A673 (cell line): ENCODE data around the gene UBE2D2. TPM values are rescaled to one million over a fixed set of nuclear protein-coding genes. Genes with fewer than 3 reads are reported as not detected.
"Not testable (repeated sequence)": the region's sequence is repeated elsewhere in the genome, so short reads cannot be mapped to it uniquely, and the experiment has no call there.

Experiments
- BruUV-seq: library from RNA; stranded (reverse); fragments of 400-500 nt; replicated peaks from 2 replicates; lab custom pipeline; 2021; lab: Mats Ljungman, UMichigan
- CTCF ChIA-PET: fragments of 300-600 bp; sonication (Branson Sonifier 250); formaldehyde crosslinking; loops from one replicate; lab custom pipeline; 2022; ENCODE audit warnings: antibody characterized with exemption; lab: Charles Lee
- POLR2A ChIA-PET: fragments of 300-600 bp; sonication (Branson Sonifier 250); formaldehyde crosslinking; loops from one replicate; lab custom pipeline; 2022; ENCODE audit warnings: antibody characterized with exemption; ENCODE audit not compliant: low non-redundant PET; lab: Charles Lee
- DNase-seq: peaks from one replicate; pipeline ENCODE4 v3.0.0-alpha.2; 2015; ENCODE audit warnings: low spot score
- H3K27ac ChIP-seq: fragments of 200-600 bp; sonication (generic); 2 replicates; pipeline ENCODE4 v1.5.1; 2016; ENCODE audit warnings: mixed run types, low read depth, mild to moderate bottlenecking, mixed read lengths, antibody characterized with exemption, low read length; ENCODE audit not compliant: poor library complexity, severe bottlenecking
- H3K27me3 ChIP-seq: fragments of 200-600 bp; sonication (generic); replicated peaks from 2 replicates; pipeline ENCODE4 v1.6.1; 2017; ENCODE audit warnings: mixed run types, low read depth, mild to moderate bottlenecking, mixed read lengths, antibody characterized with exemption, low read length; ENCODE audit not compliant: insufficient read depth, poor library complexity
- H3K36me3 ChIP-seq: fragments of 200-600 bp; sonication (generic); 2 replicates; pipeline ENCODE4 v1.6.1; 2016; ENCODE audit warnings: mixed run types, mild to moderate bottlenecking, mixed read lengths, antibody characterized with exemption, low read length; ENCODE audit not compliant: insufficient read depth, poor library complexity, severe bottlenecking
- H3K4me1 ChIP-seq: fragments of 200-600 bp; sonication (generic); 2 replicates; pipeline ENCODE4 v1.6.1; 2017; ENCODE audit warnings: mixed run types, mild to moderate bottlenecking, mixed read lengths, antibody characterized with exemption, low read length; ENCODE audit not compliant: insufficient read depth, poor library complexity, severe bottlenecking
- H3K4me3 ChIP-seq: fragments of 200-600 bp; sonication (generic); 2 replicates; pipeline ENCODE4 v1.5.1; 2016; ENCODE audit warnings: low read depth, mixed run types, mild to moderate bottlenecking, mixed read lengths, low read length; ENCODE audit not compliant: poor library complexity, severe bottlenecking
- H3K9me3 ChIP-seq: fragments of 200-600 bp; sonication (generic); 2 replicates; pipeline ENCODE4 v1.6.1; 2016; ENCODE audit warnings: mixed run types, low read depth, mild to moderate bottlenecking, mixed read lengths, antibody characterized with exemption, low read length; ENCODE audit not compliant: poor library complexity, severe bottlenecking
- intact Hi-C: fragments of 100-400 bp; cut with micrococcal nuclease; formaldehyde crosslinking; loops from one replicate; pipeline ENCODE4 v1.10.0; 2022; ENCODE audit not compliant: unreplicated experiment
- total RNA-seq: library from RNA; stranded (reverse); gene quantifications from 2 replicates; pipeline ENCODE4 v1.2.3, GENCODE V29; 2021

UBE2D2 gene
- total RNA-seq, 1 experiment from 2014 or later, result 186 TPM

- H3K4me1 ChIP-seq, POLR2A ChIA-PET, H3K4me3 ChIP-seq, DNase-seq, H3K27ac ChIP-seq, H3K36me3 ChIP-seq, CTCF ChIA-PET, H3K9me3 ChIP-seq, H3K27me3 ChIP-seq, intact Hi-C loops, BruUV-seq: not testable (repeated sequence)
These were observed 34.6 kb upstream of the UBE2D2 start for GRCh38 chr5:139526309-139527089.

GRCh38 chr5:139527090-139527470, 34.1 kb upstream of the UBE2D2 start:
- H3K4me3 ChIP-seq, DNase-seq, POLR2A ChIA-PET, H3K27me3 ChIP-seq, H3K27ac ChIP-seq, BruUV-seq, H3K9me3 ChIP-seq, CTCF ChIA-PET, H3K36me3 ChIP-seq, H3K4me1 ChIP-seq, intact Hi-C loops: not testable (repeated sequence)

GRCh38 chr5:139527896-139528467, 33.2 kb upstream of the UBE2D2 start:
- CTCF ChIA-PET, result not testable (repeated sequence)

GRCh38 chr5:139528695-139529094, 32.4 kb upstream of the UBE2D2 start:
- H3K27ac ChIP-seq, H3K4me1 ChIP-seq, H3K9me3 ChIP-seq, CTCF ChIA-PET, POLR2A ChIA-PET, H3K4me3 ChIP-seq, BruUV-seq, H3K27me3 ChIP-seq, DNase-seq, H3K36me3 ChIP-seq, intact Hi-C loops: not testable (repeated sequence)

More at GRCh38 chr5:139527896-139528467, 33.2 kb upstream of the UBE2D2 start:
- H3K9me3 ChIP-seq, H3K36me3 ChIP-seq, H3K4me3 ChIP-seq, DNase-seq, H3K4me1 ChIP-seq, POLR2A ChIA-PET, H3K27ac ChIP-seq, BruUV-seq, intact Hi-C loops, H3K27me3 ChIP-seq: not testable (repeated sequence)

- DNase-seq, H3K4me1 ChIP-seq, POLR2A ChIA-PET, CTCF ChIA-PET, H3K9me3 ChIP-seq, BruUV-seq, H3K36me3 ChIP-seq, H3K27me3 ChIP-seq, H3K27ac ChIP-seq, H3K4me3 ChIP-seq, intact Hi-C loops: not testable (repeated sequence)
These were observed 31.1 kb upstream of the UBE2D2 start for GRCh38 chr5:139530079-139530478.
